GM12891 (cell line): ENCODE measurements around the gene STX10.

Source experiments
- POLR2A ChIP-seq: IDR thresholded peaks from 2 replicates; pipeline ENCODE4 v1.6.1; 2011; ENCODE audit warnings: low read depth, low read length, control low read depth
- POLR2AphosphoS5 ChIP-seq: IDR thresholded peaks from 2 replicates; pipeline ENCODE4 v1.6.1; 2011; ENCODE audit warnings: low read depth, low read length, control low read depth
- SPI1 ChIP-seq: IDR thresholded peaks from 2 replicates; pipeline ENCODE4 v1.6.1; 2011; ENCODE audit warnings: low read depth, low read length, control low read depth
- TAF1 ChIP-seq: IDR thresholded peaks from 2 replicates; pipeline ENCODE4 v1.6.1; 2011; ENCODE audit warnings: low read depth, low read length, control low read depth

- no peak for TF ChIP-seq POLR2AphosphoS5
- no peak for TF ChIP-seq TAF1
- TF ChIP-seq POLR2A, result no peak
- TF ChIP-seq SPI1, result no peak
Observed at GRCh38 chr19:13119627-13120026, 30.5 kb downstream of the STX10 start.
